ENCODE data around the gene PURB. TPM values are rescaled to one million over a fixed set of nuclear protein-coding genes. Genes with fewer than 3 reads are reported as not detected.

Gene PURB
- total RNA-seq, 1 donor from 2014 or later = 19.2 TPM

DNA sequence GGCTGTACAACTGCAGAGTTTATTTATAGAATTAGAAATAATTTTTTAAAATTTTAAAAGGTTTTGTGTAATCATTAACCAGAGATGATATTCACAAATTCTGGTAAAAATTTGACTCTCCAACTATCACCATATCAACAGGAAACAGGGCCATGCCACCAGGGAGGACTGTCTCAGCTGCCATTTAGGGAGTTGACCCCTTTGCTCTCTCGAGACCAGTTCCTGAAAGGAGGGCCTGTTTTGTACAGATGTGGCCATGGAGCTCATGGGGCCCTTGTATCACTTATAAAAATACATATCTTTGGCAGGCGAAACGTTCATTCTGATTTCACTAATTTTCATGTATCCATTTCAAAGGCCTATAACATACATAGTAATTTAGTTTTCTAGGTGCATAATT, 57.8 kb downstream of the PURB start:
- Histone ChIP-seq H3K36me3 (peaks cover 0 to 43% of the 10 kb centered on the region in 2 donors), H3K27me3 (no peaks in the 10 kb centered on the region), H3K4me3 (no peak overlapping the region), H3K9me3 (no peaks in the 10 kb centered on the region), H3K4me1 (no peaks in the 10 kb centered on the region), H3K27ac (no peak overlapping the region)
- TF ChIP-seq, protein P1, sequence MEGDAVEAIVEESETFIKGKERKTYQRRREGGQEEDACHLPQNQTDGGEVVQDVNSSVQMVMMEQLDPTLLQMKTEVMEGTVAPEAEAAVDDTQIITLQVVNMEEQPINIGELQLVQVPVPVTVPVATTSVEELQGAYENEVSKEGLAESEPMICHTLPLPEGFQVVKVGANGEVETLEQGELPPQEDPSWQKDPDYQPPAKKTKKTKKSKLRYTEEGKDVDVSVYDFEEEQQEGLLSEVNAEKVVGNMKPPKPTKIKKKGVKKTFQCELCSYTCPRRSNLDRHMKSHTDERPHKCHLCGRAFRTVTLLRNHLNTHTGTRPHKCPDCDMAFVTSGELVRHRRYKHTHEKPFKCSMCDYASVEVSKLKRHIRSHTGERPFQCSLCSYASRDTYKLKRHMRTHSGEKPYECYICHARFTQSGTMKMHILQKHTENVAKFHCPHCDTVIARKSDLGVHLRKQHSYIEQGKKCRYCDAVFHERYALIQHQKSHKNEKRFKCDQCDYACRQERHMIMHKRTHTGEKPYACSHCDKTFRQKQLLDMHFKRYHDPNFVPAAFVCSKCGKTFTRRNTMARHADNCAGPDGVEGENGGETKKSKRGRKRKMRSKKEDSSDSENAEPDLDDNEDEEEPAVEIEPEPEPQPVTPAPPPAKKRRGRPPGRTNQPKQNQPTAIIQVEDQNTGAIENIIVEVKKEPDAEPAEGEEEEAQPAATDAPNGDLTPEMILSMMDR (IDR thresholded peaks at IDR 0.05) = no peak
- no peak for TF ChIP-seq POLR2AphosphoS5 (IDR thresholded peaks at IDR 0.05; ENCODE audit: insufficient read depth in 1 of 2, low read depth in 1 of 2)
- TF ChIP-seq POLR2A (IDR thresholded peaks at IDR 0.05) = no peak
- no peak for DNase-seq (ENCODE audit: extremely low spot score in 2 of 2)
- intact Hi-C loops (cut with DNase I) = no loop called here

Other genes with a start within 250 kb of the PURB start
- 54.3 TPM for gene ZMIZ2, start 136.7 kb downstream of the PURB start, total RNA-seq
- 1,197 TPM for gene PPIA, start 88.8 kb downstream of the PURB start, total RNA-seq
- gene H2AZ2, start 37.4 kb downstream of the PURB start, total RNA-seq = 97.5 TPM
- 5.2 TPM for gene MYO1G, start 93.5 kb upstream of the PURB start, total RNA-seq
- gene CCM2, start 114.7 kb upstream of the PURB start, total RNA-seq = 44.2 TPM
- 9.6 TPM for gene NACAD, start 203.4 kb upstream of the PURB start, total RNA-seq
- gene TBRG4, start 226.2 kb upstream of the PURB start, total RNA-seq = 71.2 TPM